Spleen (tissue), 11 donors: Measurements from ENCODE around the gene PPEF1. TPM values are rescaled to one million over a fixed set of nuclear protein-coding genes. Genes with fewer than 3 reads are reported as not detected.

Experiments
- DNase-seq: peaks from one replicate; pipeline ENCODE4 v3.0.0-alpha.2; 2020
- H3K27ac ChIP-seq, 8 donors: fragments of 200-600 bp; sonication (generic) in 7 of 8; 1 replicate in 4 of 8; 2 replicates in 4 of 8; pipeline versions ENCODE4 v1.5.0 to v1.8.0; 2016 to 2021; ENCODE audit warnings: inconsistent platforms in 4 of 8, mild to moderate bottlenecking in 4 of 8, moderate library complexity in 1 of 8
- H3K27me3 ChIP-seq, 7 donors: fragments of 200-600 bp; sonication (generic) in 6 of 7; replicated peaks in 1 of 7; 1 replicate in 4 of 7; 2 replicates in 3 of 7; pipeline versions ENCODE4 v1.5.0 to v1.8.0; 2016 to 2021; ENCODE audit warnings: inconsistent platforms in 3 of 7, mild to moderate bottlenecking in 1 of 7
- H3K36me3 ChIP-seq, 6 donors: fragments of 200-600 bp; sonication (generic) in 5 of 6; 1 replicate in 4 of 6; 2 replicates in 2 of 6; pipeline versions ENCODE4 v1.5.0 to v1.8.0; 2016 to 2021; ENCODE audit warnings: inconsistent platforms in 2 of 6
- H3K4me1 ChIP-seq, 6 donors: fragments of 200-600 bp; sonication (generic) in 5 of 6; 1 replicate in 3 of 6; 2 replicates in 3 of 6; pipeline versions ENCODE4 v1.5.0 to v1.8.0; 2016 to 2021; ENCODE audit warnings: inconsistent platforms in 3 of 6
- H3K4me3 ChIP-seq, 8 donors: fragments of 200-600 bp; sonication (generic) in 7 of 8; 1 replicate in 4 of 8; 2 replicates in 4 of 8; pipeline versions ENCODE4 v1.5.0 to v1.8.0; 2016 to 2021; ENCODE audit warnings: inconsistent platforms in 4 of 8, mild to moderate bottlenecking in 4 of 8, moderate library complexity in 2 of 8
- H3K9me3 ChIP-seq, 8 donors: fragments of 200-600 bp; sonication (generic) in 7 of 8; 1 replicate in 4 of 8; 2 replicates in 4 of 8; pipeline versions ENCODE4 v1.5.0 to v1.8.0; 2016 to 2021; ENCODE audit warnings: inconsistent platforms in 4 of 8
- POLR2A ChIP-seq, 3 donors: fragments of 450-650 bp; IDR thresholded peaks; one replicate each; pipeline ENCODE4 v1.5.1; 2017; ENCODE audit warnings: antibody characterized with exemption in 3 of 3, mild to moderate bottlenecking in 1 of 3
- POLR2AphosphoS5 ChIP-seq, 3 donors: sonication (generic); formaldehyde crosslinking; IDR thresholded peaks; one replicate each; pipeline ENCODE4 v1.5.1; 2017; ENCODE audit warnings: antibody characterized with exemption in 3 of 3
- WGBS, 5 donors: extraction: QIAGEN DNeasy Blood & Tissue Kit in 3 of 5; methylation state at CpG; one replicate each; pipeline versions ENCODE4 v1.1.5 to v1.1.7; 2013 to 2018; 5-methylcytosine and 5-hydroxymethylcytosine counted together
- intact Hi-C: fragments of 100-400 bp; cut with DNase I; formaldehyde crosslinking; loops from one replicate; pipeline ENCODE4 v1.15.0; 2023; ENCODE audit warnings: low total_unique reads
- polyA plus RNA-seq, 3 donors: library from polyadenylated mRNA; stranded (reverse); fragments of 200-250 nt; gene quantifications; one replicate each; pipeline ENCODE4 v1.2.1, GENCODE V29; 2013
- total RNA-seq, 7 donors: library from RNA; depleted of rRNA in 3 of 7; stranded (reverse); fragments of >200 nt in 3 of 7; fragmentation: NEBNext Ultra II Directional in 4 of 7; extraction: Animal tissue kit (Norgen Biotek cat#: 25700) in 4 of 7; gene quantifications; one replicate each; pipeline versions ENCODE4 v1.1.0 to v1.2.1, GENCODE V29; 2016 to 2021
- TF ChIP-seq, protein P1 (sequence below), 11 experiments: fragments of 200-600 bp in 7 of 11; fragments of 450-650 bp in 4 of 11; sonication (generic) in 4 of 11; IDR thresholded peaks in 8 of 11; conservative IDR thresholded peaks in 3 of 11; 1 replicate in 7 of 11; 2 replicates in 4 of 11; pipeline versions ENCODE4 v1.4.0 to v1.8.0; 2016 to 2021; ENCODE audit warnings: antibody characterized with exemption in 11 of 11, inconsistent platforms in 4 of 11, mild to moderate bottlenecking in 1 of 11
- donor health status: healthy with polysubstance abuse.
- donor health status: DM: no; HTN: no; CAD: no; lungs with moderate emphysema.
- donor health status: DM: no; HTN: no; CAD: no.
- donor health status: Bipolar disorder and iron deficiency.
- donor health status: healthy.
- donor health status: DM: no; HTN: no; CAD: no.
- donor health status: DM: yes; HTN: yes; CAD: no.

PPEF1 gene
- total and polyA plus RNA-seq, 10 donors, result 0.10 to 2.7 (median 0.41) TPM; not detected in 4

DNA sequence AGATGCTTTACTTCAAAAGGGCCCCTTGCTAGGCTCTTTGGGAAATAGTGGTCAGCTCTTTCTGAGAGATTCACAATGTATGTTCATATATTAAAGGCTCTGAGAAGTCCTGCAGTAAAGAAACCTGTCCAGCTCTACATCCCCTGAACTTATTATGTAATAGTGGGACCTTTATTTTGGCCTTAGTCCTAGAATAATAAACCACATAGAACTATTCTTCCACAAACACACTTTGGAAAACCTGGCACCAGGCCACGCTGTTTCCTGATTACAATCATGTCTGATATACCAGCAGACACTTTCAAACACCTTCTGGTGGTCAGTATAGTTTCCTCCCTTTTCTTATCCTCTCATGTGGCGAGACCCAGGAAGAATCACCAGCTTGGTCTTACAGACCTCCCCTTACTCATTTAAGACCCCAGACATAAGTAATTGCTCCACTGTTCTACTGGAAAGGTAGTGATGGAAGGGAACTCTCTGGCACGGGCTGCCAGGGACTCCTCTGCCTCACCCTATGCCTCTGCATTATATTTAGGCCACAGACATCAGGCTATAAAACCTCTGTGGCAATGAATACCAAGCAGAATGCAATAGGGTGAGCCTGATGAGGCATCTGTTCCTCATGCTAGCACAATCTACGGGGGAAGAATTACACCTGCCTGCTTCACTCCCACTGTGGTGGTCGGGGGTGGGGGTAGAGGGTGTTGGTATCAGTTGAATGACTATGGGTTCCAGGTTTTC is 5.7 kb upstream of the PPEF1 start:
- WGBS, 5 donors, result 59 to 85% (median 80%) methylated on average over 4 to 5 of the region's 5 CpGs
- Histone ChIP-seq H3K27ac (no peak overlapping the region), H3K4me1 (no peaks in the 10 kb centered on the region), H3K36me3 (no peaks in the 10 kb centered on the region), H3K4me3 (no peak overlapping the region), H3K27me3 (peaks cover 0 to 5% (median 0%) of the 10 kb centered on the region in 7 donors), H3K9me3 (no peaks in the 10 kb centered on the region)
- TF ChIP-seq, protein P1, sequence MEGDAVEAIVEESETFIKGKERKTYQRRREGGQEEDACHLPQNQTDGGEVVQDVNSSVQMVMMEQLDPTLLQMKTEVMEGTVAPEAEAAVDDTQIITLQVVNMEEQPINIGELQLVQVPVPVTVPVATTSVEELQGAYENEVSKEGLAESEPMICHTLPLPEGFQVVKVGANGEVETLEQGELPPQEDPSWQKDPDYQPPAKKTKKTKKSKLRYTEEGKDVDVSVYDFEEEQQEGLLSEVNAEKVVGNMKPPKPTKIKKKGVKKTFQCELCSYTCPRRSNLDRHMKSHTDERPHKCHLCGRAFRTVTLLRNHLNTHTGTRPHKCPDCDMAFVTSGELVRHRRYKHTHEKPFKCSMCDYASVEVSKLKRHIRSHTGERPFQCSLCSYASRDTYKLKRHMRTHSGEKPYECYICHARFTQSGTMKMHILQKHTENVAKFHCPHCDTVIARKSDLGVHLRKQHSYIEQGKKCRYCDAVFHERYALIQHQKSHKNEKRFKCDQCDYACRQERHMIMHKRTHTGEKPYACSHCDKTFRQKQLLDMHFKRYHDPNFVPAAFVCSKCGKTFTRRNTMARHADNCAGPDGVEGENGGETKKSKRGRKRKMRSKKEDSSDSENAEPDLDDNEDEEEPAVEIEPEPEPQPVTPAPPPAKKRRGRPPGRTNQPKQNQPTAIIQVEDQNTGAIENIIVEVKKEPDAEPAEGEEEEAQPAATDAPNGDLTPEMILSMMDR (IDR thresholded peaks at IDR 0.05 in 8 of 11, conservative IDR thresholded peaks at IDR 0.05 in 3 of 11), result no peak
- TF ChIP-seq POLR2A (IDR thresholded peaks at IDR 0.05) (no peak), POLR2AphosphoS5 (IDR thresholded peaks at IDR 0.05) (no peak)
- no peak for DNase-seq
- intact Hi-C loops, result no loop called here

DNA sequence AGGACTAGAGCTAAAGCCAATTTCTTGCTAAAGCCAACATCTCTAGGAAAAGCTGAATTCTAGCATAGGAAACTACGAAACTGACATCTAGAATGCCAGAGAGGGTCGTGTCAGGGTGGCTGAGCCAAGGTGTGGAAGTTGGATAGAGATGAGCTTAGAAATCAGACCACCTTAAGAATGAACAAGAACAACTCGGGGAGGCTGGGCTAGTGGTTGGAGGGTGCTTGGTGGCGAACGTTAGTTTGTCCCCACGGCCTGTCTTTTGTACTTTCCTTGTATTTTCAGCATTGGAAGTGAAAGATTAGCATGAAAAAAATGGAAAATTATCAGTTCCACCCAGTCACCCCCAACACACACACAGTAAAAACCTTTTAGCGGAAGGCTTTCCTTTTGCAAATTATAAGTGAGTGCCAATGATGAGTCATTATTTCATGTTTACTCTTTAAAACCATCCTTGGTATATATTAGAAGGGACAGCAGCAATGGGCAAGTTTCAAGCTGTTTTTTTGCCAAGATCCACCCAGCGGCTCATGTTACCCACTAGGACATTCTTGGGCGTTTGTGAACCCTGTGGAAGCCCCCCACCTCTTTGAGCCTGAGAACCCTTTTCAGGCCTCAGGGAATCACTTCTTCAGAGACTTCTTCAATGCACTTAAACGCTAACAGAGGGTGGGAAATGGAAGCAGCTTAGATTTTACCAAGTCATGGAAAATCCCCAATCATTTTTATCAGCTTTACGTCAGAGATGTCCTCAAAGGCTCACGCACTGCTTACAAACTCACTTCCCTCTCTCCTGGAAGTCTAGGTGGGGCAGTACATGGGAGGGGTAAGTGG is 4.9 kb upstream of the PPEF1 start:
- H3K9me3 ChIP-seq, result no peaks in the 10 kb centered on the region
- H3K36me3 ChIP-seq, result no peaks in the 10 kb centered on the region
- 70 to 85% (median 78%) methylated on average over 12 of the region's 12 CpGs for WGBS, 5 donors
- H3K4me1 ChIP-seq, result no peaks in the 10 kb centered on the region
- H3K27ac ChIP-seq, result no peak overlapping the region
- no peak for TF ChIP-seq POLR2A (IDR thresholded peaks at IDR 0.05)
- no peak for TF ChIP-seq POLR2AphosphoS5 (IDR thresholded peaks at IDR 0.05)
- TF ChIP-seq, protein P1 (IDR thresholded peaks at IDR 0.05 in 8 of 11, conservative IDR thresholded peaks at IDR 0.05 in 3 of 11), result no peak
- no peak overlapping the region for H3K4me3 ChIP-seq
- DNase-seq, result no peak
- intact Hi-C loops, result no loop called here
- peaks cover 0 to 5% (median 0%) of the 10 kb centered on the region in 7 donors for H3K27me3 ChIP-seq

DNA sequence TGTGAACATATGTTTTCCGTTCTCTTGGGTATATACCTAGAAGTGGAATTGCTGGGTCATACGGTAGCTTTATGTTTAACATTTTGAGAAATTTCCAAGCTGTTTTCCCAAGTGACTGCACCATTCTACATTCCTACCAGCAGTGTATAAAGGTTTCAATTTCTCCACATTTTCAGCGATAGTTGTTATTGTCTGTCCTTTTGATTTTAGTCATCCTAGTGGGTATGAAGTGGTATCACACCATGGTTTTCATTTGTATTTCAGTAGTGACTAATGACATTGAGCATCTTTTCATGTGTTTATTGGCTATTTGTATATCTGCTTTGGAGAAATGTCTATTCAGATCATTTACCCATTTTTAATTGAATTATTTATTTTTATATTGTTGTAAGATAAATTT is 2.4 kb downstream of the PPEF1 start:
- 87 to 97% (median 91%) methylated on average over 3 of the region's 3 CpGs for WGBS, 5 donors
- no peaks in the 10 kb centered on the region for H3K27me3 ChIP-seq

More for the DNA sequence above, 2.4 kb downstream of the PPEF1 start:
- no peak for DNase-seq
- Histone ChIP-seq H3K4me3 (no peak overlapping the region), H3K9me3 (peaks cover 0 to 9% (median 0%) of the 10 kb centered on the region in 8 donors), H3K27ac (no peak overlapping the region), H3K36me3 (no peaks in the 10 kb centered on the region), H3K4me1 (no peaks in the 10 kb centered on the region)
- intact Hi-C loops, result no loop called here
- TF ChIP-seq POLR2A (IDR thresholded peaks at IDR 0.05) (no peak), POLR2AphosphoS5 (IDR thresholded peaks at IDR 0.05) (no peak)
- TF ChIP-seq, protein P1 (IDR thresholded peaks at IDR 0.05 in 8 of 11, conservative IDR thresholded peaks at IDR 0.05 in 3 of 11), result no peak
